ENCODE measurements around the gene MAD1L1.

Gene MAD1L1

DNA sequence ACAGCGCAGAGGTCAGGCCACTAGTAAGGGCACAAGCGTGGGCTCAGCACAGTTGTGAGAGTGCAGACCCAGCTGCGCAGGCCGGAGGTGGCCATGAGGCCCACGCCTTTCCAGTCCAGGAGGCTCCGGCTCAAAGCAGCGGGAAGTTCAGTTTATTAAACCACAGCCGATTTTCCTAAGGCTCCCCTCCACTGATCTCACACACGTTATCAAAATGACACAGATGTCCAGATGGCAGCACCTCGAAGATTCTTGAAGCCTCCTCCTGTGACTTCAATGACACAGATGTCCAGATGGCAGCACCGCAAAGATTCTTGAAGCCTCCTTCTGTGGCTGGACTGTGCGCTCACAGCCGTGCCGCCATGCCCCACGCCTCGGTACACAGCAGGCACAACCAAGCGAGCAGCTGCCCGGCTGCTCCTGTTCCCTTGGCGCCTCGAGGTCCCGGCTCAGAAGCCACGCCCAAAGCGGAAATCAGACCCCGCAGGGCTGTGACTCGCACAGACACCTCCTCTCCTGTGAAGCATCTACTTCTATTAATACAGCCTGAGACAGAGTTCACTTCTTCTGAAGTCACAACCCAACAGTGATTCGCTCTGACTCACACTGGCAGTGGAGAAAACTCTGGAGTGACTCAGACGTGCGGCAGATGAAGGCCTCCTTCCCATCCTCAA is 122.7 kb downstream of the MAD1L1 start:
- Histone ChIP-seq H3K9me3 (ENCODE audit: insufficient read depth, low read length, severe bottlenecking) (no peaks in the 10 kb centered on the region), H3K36me3 (ENCODE audit: insufficient read depth, low read length) (peaks cover 29% of the 10 kb centered on the region), H3K27ac (ENCODE audit: low read length) (no peak overlapping the region), H2AFZ (ENCODE audit: low read depth, low read length) (no peak overlapping the region), H3K4me2 (ENCODE audit: insufficient read depth, low read length) (no peak overlapping the region), H4K20me1 (ENCODE audit: insufficient read depth, low read length) (peaks cover 36% of the 10 kb centered on the region), H3K4me1 (ENCODE audit: insufficient read depth, low read length) (no peaks in the 10 kb centered on the region), H3K27me3 (ENCODE audit: insufficient read depth, low read length, poor library complexity) (no peaks in the 10 kb centered on the region), H3K4me3 (ENCODE audit: low read depth in 1 of 2, low read length in 2 of 2) (no peak overlapping the region), H3K9ac (ENCODE audit: low read depth, low read length) (no peak overlapping the region), H3K79me2 (ENCODE audit: insufficient read depth, low read length) (no peaks in the 10 kb centered on the region; the same call in 1 of the 2 replicates)
- no peak for TF ChIP-seq EZH2 (IDR thresholded peaks at IDR 0.05; ENCODE audit: borderline replicate concordance, low read depth, low read length, severe bottlenecking)
- TF ChIP-seq, protein P1, sequence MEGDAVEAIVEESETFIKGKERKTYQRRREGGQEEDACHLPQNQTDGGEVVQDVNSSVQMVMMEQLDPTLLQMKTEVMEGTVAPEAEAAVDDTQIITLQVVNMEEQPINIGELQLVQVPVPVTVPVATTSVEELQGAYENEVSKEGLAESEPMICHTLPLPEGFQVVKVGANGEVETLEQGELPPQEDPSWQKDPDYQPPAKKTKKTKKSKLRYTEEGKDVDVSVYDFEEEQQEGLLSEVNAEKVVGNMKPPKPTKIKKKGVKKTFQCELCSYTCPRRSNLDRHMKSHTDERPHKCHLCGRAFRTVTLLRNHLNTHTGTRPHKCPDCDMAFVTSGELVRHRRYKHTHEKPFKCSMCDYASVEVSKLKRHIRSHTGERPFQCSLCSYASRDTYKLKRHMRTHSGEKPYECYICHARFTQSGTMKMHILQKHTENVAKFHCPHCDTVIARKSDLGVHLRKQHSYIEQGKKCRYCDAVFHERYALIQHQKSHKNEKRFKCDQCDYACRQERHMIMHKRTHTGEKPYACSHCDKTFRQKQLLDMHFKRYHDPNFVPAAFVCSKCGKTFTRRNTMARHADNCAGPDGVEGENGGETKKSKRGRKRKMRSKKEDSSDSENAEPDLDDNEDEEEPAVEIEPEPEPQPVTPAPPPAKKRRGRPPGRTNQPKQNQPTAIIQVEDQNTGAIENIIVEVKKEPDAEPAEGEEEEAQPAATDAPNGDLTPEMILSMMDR (IDR thresholded peaks at IDR 0.05; ENCODE audit: borderline replicate concordance, extremely low read depth, low read length, poor library complexity, severe bottlenecking) = no peak
- ATAC-seq (ENCODE audit: insufficient read depth, low read depth) = no peak
- no peak for DNase-seq

DNA sequence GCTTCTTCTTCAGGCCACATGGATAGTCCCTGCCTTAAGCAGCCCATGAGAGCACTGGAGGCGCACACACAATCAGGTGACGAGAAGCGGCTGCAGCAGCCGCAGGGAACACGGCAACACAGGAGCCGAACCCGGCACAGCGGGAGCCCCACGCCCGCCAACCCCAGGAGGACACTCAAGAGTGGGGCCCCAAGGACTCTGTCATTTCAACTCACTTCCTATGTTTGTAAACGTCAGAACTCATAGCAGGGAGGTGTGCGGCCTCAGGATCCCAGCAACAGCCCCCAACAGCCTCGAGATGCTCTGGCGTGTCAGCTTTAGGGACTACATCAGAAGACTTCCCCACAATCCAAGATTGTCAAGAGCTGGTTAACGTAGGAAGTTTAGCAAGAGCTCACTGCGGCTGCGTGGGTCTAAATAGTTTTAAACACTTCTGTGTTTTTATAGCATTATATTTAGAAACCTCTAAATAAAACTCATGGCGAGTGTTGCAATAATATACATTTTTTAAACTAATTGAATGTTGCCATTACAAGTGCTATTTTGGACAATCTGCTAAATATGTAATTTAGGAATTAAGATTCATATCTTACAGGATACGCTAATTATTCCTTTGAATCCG is 123.4 kb downstream of the MAD1L1 start:
- Histone ChIP-seq H3K4me1 (ENCODE audit: insufficient read depth, low read length) (no peaks in the 10 kb centered on the region), H4K20me1 (ENCODE audit: insufficient read depth, low read length) (peaks cover 41% of the 10 kb centered on the region), H2AFZ (ENCODE audit: low read depth, low read length) (no peak overlapping the region), H3K4me2 (ENCODE audit: insufficient read depth, low read length) (no peak overlapping the region), H3K36me3 (ENCODE audit: insufficient read depth, low read length) (peaks cover 25% of the 10 kb centered on the region; the same call in 1 of the 2 replicates), H3K4me3 (ENCODE audit: low read depth in 1 of 2, low read length in 2 of 2) (no peak overlapping the region), H3K9me3 (ENCODE audit: insufficient read depth, low read length, severe bottlenecking) (no peaks in the 10 kb centered on the region), H3K79me2 (ENCODE audit: insufficient read depth, low read length) (no peaks in the 10 kb centered on the region; the same call in 1 of the 2 replicates), H3K9ac (ENCODE audit: low read depth, low read length) (no peak overlapping the region), H3K27ac (ENCODE audit: low read length) (no peak overlapping the region), H3K27me3 (ENCODE audit: insufficient read depth, low read length, poor library complexity) (no peaks in the 10 kb centered on the region)
- TF ChIP-seq, protein P1 (IDR thresholded peaks at IDR 0.05; ENCODE audit: borderline replicate concordance, extremely low read depth, low read length, poor library complexity, severe bottlenecking) = no peak
- no peak for TF ChIP-seq EZH2 (IDR thresholded peaks at IDR 0.05; ENCODE audit: borderline replicate concordance, low read depth, low read length, severe bottlenecking)
- DNase-seq (no peak), ATAC-seq (ENCODE audit: insufficient read depth, low read depth) (no peak)

DNA sequence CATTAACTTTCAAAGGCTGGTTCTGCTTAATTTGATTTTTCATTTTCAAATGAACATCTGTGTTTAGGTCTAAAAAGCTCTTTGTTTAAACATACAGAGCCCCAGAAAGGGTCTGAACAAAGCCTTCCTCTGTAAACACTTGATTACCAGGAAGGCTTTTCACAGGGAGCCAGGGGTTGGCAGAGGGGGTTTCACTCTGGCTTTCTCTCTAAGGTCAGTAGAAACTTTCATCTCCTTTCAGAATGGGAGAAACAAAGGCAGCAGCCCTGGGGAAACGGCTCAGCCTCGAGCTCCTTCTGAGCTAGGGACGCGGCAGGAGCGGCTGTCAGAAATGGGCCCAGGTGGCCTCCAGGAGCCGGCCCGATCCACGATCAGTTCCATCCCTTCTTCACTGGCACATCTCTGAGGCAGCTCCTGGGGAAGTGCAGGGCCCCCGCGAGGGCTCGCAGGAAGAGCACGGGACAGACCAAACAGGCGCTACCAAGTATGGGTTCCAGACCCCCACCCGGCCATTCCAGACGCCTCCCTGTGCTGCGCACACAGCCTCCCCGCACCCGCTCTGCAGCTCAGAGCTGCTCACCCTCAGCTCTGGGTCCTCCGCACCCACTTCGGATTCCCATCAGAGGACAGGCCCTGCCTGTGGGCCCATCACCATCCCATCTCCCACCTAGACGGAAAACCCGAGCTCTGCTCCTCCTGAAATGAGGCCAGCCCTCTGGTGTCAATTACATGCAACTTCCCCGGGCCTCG is 124.1 kb downstream of the MAD1L1 start:
- H3K79me2 ChIP-seq (ENCODE audit: insufficient read depth, low read length) = no peaks in the 10 kb centered on the region; the same call in 1 of the 2 replicates
- no peak for ATAC-seq (ENCODE audit: insufficient read depth, low read depth)
- no peak overlapping the region for H3K9ac ChIP-seq (ENCODE audit: low read depth, low read length)
- no peak overlapping the region for H3K4me3 ChIP-seq (ENCODE audit: low read depth in 1 of 2, low read length in 2 of 2)
- no peak overlapping the region for H3K4me2 ChIP-seq (ENCODE audit: insufficient read depth, low read length)
- H3K36me3 ChIP-seq (ENCODE audit: insufficient read depth, low read length) = peaks cover 20% of the 10 kb centered on the region; the same call in 1 of the 2 replicates
- H3K27ac ChIP-seq (ENCODE audit: low read length) = no peak overlapping the region
- no peak for TF ChIP-seq EZH2 (IDR thresholded peaks at IDR 0.05; ENCODE audit: borderline replicate concordance, low read depth, low read length, severe bottlenecking)
- TF ChIP-seq, protein P1 (IDR thresholded peaks at IDR 0.05; ENCODE audit: borderline replicate concordance, extremely low read depth, low read length, poor library complexity, severe bottlenecking) = no peak
- H2AFZ ChIP-seq (ENCODE audit: low read depth, low read length) = no peak overlapping the region
- H3K4me1 ChIP-seq (ENCODE audit: insufficient read depth, low read length) = no peaks in the 10 kb centered on the region
- peaks cover 41% of the 10 kb centered on the region for H4K20me1 ChIP-seq (ENCODE audit: insufficient read depth, low read length)
- H3K9me3 ChIP-seq (ENCODE audit: insufficient read depth, low read length, severe bottlenecking) = no peaks in the 10 kb centered on the region
- DNase-seq = no peak
- no peaks in the 10 kb centered on the region for H3K27me3 ChIP-seq (ENCODE audit: insufficient read depth, low read length, poor library complexity)

Data from DND-41 (cell line).